Colonic mucosa (tissue), 4 donors: ENCODE measurements around the gene PCDHGB7. TPM values are rescaled to one million over a fixed set of nuclear protein-coding genes. Genes with fewer than 3 reads are reported as not detected.
A peak's percentile ranks its signal among the peaks of the same experiment; 100 is the strongest.
"Not testable (repeated sequence)": the region's sequence is repeated elsewhere in the genome, so short reads cannot be mapped to it uniquely, and the experiment has no call there.

Experiments used
- DNase-seq: peaks from one replicate; pipeline ENCODE4 v3.0.0-alpha.2; 2020
- H3K27ac ChIP-seq: fragments of 200-600 bp; one replicate; pipeline ENCODE4 v1.8.0; 2021
- H3K27me3 ChIP-seq: fragments of 200-600 bp; one replicate; pipeline ENCODE4 v1.8.0; 2021
- H3K36me3 ChIP-seq: fragments of 200-600 bp; one replicate; pipeline ENCODE4 v1.8.0; 2021
- H3K4me1 ChIP-seq: fragments of 200-600 bp; one replicate; pipeline ENCODE4 v1.8.0; 2021; ENCODE audit warnings: mild to moderate bottlenecking
- H3K4me3 ChIP-seq: fragments of 200-600 bp; one replicate; pipeline ENCODE4 v1.8.0; 2021
- H3K9ac ChIP-seq, 2 donors: one replicate each; pipeline ENCODE4 v1.7.0; 2013; ENCODE audit warnings: control low read depth in 2 of 2, low read depth in 2 of 2, low read length in 2 of 2
- H3K9me3 ChIP-seq: fragments of 200-600 bp; one replicate; pipeline ENCODE4 v1.8.0; 2021
- intact Hi-C: fragments of 100-400 bp; cut with DNase I; formaldehyde crosslinking; loops from one replicate; pipeline ENCODE4 v1.14.1; 2022
- total RNA-seq, 2 donors: library from RNA; stranded (reverse); fragmentation: NEBNext Ultra II Directional in 1 of 2; extraction: Animal tissue kit (Norgen Biotek cat#: 25700) in 1 of 2; gene quantifications; one replicate each; pipeline ENCODE4 v1.2.1, GENCODE V29; 2021
- TF ChIP-seq, protein P1 (sequence below): fragments of 200-600 bp; IDR thresholded peaks from one replicate; pipeline ENCODE4 v1.8.0; 2022; ENCODE audit warnings: antibody characterized with exemption, mild to moderate bottlenecking
- donor health status: healthy.
- donor health status: DM: no; HTN: no; CAD: no.
- donor health status: DM: no; HTN: no; CAD: no.

Gene PCDHGB7
- total RNA-seq, 2 donors from 2014 or later = 2.5 to 3.3 TPM

DNA sequence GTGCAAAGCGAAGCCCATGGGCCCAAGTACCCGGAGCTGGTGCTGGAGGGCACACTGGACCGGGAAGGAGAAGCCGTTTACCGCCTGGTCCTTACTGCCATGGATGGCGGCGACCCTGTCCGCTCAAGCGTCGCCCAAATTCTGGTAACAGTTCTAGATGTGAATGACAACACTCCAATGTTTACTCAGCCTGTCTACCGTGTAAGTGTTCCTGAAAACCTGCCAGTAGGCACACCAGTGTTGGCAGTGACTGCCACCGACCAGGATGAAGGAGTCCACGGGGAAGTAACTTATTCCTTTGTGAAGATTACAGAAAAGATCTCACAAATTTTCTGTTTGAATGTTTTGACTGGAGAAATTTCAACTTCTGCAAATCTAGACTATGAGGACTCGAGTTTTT, 42.9 kb upstream of the PCDHGB7 start:
- Histone ChIP-seq H3K36me3 (no peaks in the 10 kb centered on the region), H3K27me3 (no peaks in the 10 kb centered on the region), H3K9ac (no peak overlapping the region), H3K9me3 (peaks cover 13% of the 10 kb centered on the region), H3K27ac (no peak overlapping the region), H3K4me3 (no peak overlapping the region), H3K4me1 (no peaks in the 10 kb centered on the region)
- no peak for DNase-seq
- TF ChIP-seq, protein P1, sequence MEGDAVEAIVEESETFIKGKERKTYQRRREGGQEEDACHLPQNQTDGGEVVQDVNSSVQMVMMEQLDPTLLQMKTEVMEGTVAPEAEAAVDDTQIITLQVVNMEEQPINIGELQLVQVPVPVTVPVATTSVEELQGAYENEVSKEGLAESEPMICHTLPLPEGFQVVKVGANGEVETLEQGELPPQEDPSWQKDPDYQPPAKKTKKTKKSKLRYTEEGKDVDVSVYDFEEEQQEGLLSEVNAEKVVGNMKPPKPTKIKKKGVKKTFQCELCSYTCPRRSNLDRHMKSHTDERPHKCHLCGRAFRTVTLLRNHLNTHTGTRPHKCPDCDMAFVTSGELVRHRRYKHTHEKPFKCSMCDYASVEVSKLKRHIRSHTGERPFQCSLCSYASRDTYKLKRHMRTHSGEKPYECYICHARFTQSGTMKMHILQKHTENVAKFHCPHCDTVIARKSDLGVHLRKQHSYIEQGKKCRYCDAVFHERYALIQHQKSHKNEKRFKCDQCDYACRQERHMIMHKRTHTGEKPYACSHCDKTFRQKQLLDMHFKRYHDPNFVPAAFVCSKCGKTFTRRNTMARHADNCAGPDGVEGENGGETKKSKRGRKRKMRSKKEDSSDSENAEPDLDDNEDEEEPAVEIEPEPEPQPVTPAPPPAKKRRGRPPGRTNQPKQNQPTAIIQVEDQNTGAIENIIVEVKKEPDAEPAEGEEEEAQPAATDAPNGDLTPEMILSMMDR = no peak
- intact Hi-C loops = no loop called here

- H3K9ac ChIP-seq, intact Hi-C loops, H3K36me3 ChIP-seq, H3K27ac ChIP-seq, H3K4me1 ChIP-seq, H3K4me3 ChIP-seq, H3K27me3 ChIP-seq, DNase-seq: not testable (repeated sequence)
- H3K9me3 ChIP-seq = peaks cover 13% of the 10 kb centered on the region
These were observed 41.9 kb upstream of the PCDHGB7 start for GRCh38 chr5:141375444-141376155.

- Histone ChIP-seq H3K4me3 (peak within 1 kb of the TSS; percentile 21), H3K4me1 (no peaks in the 10 kb centered on the region), H3K36me3 (no peaks in the 10 kb centered on the region), H3K27ac (no peak within 1 kb of the TSS), H3K27me3 (no peaks in the 10 kb centered on the region), H3K9me3 (peaks cover 3% of the 10 kb centered on the region), H3K9ac (no peak within 1 kb of the TSS)
- TF ChIP-seq, protein P1 = no peak
- no peak for DNase-seq
- intact Hi-C loops = no loop called here
These were observed 34.8 kb upstream of the PCDHGB7 start, which contains the start of gene PCDHGA7 for GRCh38 chr5:141382469-141383294. PCDHGA7 (plus strand) TSS chr5:141382742; CDS start chr5:141382900, 158 bp downstream.

DNA sequence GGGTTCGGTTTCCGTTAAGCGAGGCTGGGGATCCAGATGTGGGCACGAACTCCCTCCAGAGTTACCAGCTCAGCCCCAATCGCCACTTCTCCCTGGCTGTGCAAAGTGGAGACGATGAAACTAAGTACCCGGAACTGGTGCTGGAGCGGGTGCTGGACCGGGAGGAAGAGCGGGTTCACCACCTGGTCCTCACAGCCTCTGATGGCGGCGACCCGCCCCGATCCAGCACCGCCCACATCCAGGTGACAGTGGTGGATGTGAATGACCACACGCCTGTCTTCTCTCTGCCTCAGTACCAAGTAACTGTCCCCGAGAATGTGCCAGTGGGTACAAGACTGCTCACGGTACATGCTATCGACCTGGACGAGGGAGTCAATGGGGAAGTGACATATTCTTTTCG, 34.1 kb upstream of the PCDHGB7 start:
- TF ChIP-seq, protein P1 = no peak
- Histone ChIP-seq H3K9me3 (peaks cover 3% of the 10 kb centered on the region), H3K36me3 (no peaks in the 10 kb centered on the region), H3K4me1 (no peaks in the 10 kb centered on the region), H3K9ac (no peak overlapping the region), H3K27me3 (no peaks in the 10 kb centered on the region), H3K4me3 (no peak overlapping the region), H3K27ac (no peak overlapping the region)
- no peak for DNase-seq
- intact Hi-C loops = no loop called here

DNA sequence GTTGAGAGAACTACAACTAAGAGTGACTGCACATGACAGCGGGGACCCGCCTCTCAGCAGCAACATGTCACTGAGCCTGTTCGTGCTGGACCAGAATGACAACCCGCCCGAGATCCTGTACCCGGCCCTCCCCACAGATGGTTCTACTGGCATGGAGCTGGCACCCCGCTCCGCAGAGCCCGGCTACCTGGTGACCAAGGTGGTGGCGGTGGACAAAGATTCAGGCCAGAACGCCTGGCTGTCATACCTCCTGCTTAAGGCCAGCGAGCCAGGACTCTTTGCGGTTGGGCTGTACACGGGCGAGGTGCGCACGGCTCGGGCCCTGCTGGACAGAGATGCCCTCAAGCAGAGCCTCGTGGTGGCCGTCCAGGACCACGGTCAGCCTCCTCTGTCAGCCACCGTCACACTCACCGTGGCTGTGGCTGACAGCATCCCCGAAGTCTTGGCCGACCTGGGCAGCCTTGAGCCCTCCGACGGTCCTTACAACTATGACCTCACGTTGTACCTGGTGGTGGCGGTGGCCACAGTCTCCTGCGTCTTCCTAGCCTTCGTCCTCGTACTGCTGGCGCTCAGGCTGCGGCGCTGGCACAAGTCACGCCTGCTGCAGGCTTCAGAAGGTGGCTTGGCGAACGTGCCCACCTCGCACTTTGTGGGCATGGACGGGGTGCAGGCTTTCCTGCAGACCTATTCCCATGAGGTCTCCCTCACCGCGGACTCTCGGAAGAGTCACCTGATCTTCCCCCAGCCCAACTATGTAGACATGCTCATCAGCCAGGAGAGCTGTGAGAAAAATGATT, 32.8 kb upstream of the PCDHGB7 start:
- Histone ChIP-seq H3K4me3 (no peak overlapping the region), H3K4me1 (no peaks in the 10 kb centered on the region), H3K36me3 (no peaks in the 10 kb centered on the region), H3K9me3 (peaks cover 3% of the 10 kb centered on the region), H3K9ac (no peak overlapping the region), H3K27ac (no peak overlapping the region), H3K27me3 (no peaks in the 10 kb centered on the region)
- TF ChIP-seq, protein P1 = no peak
- intact Hi-C loops = no loop called here
- DNase-seq = no peak

- intact Hi-C loops, H3K9me3 ChIP-seq, DNase-seq: not testable (repeated sequence)
These were observed 29.7 kb upstream of the PCDHGB7 start, which contains the start of gene PCDHGB4 for GRCh38 chr5:141387557-141388311. PCDHGB4 (plus strand) TSS chr5:141387698; CDS start chr5:141387885, 187 bp downstream.

More at GRCh38 chr5:141387557-141388311, 29.7 kb upstream of the PCDHGB7 start, which contains the start of gene PCDHGB4:
- H3K27ac ChIP-seq, H3K36me3 ChIP-seq, H3K4me3 ChIP-seq, H3K4me1 ChIP-seq, H3K27me3 ChIP-seq, H3K9ac ChIP-seq: not testable (repeated sequence)
